GM12873 (cell line): ENCODE data around the gene SMARCA2.

Source experiments
- TF ChIP-seq, protein P1 (sequence below): IDR thresholded peaks from 2 replicates; pipeline ENCODE4 v1.5.1; 2012; ENCODE audit warnings: low read depth, mild to moderate bottlenecking, moderate library complexity, low read length, control low read depth; ENCODE audit not compliant: insufficient read depth; ENCODE audit errors: missing control alignments

Gene SMARCA2

DNA sequence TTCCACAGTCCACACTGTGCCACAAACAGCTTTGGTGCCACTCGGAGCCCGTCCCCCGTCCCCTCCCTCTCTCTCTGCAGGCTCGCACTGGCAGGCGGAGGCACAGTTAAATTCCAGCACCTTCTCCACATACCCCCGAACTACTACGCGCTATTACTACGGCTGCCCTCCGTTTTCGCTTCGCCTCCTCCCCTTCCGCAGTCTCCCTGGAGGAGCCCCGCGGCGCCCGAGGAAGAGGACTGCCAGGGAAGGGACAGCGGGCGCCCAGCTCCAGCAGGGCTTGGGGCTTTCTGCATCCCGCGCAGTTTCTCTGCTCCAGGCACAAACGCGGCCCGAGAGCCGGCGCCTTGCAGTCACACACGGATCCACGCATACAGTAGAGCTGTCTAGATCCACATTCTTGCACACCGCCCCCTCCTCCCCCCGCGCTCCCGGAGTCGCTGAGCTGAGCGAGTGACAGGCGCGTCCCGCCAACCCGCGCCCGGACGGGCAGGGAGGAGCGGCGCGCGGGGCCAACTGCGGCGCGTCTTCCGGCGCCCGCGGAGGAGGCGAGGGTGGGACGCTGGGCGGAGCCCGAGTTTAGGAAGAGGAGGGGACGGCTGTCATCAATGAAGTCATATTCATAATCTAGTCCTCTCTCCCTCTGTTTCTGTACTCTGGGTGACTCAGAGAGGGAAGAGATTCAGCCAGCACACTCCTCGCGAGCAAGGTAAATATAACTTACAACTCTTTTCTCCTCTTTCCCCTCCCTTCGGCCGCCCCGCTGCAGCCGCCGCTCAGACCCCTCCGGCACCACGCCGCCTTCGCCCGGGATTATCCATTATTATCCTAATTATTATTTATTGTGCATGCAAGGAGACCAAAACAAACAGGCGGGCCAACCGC is at the start of gene SMARCA2:
SMARCA2 (plus strand) TSS at position 652 of the 885 bp plus-strand sequence. CDS start 13,676 bp downstream, outside the sequence.
- TF ChIP-seq, protein P1, sequence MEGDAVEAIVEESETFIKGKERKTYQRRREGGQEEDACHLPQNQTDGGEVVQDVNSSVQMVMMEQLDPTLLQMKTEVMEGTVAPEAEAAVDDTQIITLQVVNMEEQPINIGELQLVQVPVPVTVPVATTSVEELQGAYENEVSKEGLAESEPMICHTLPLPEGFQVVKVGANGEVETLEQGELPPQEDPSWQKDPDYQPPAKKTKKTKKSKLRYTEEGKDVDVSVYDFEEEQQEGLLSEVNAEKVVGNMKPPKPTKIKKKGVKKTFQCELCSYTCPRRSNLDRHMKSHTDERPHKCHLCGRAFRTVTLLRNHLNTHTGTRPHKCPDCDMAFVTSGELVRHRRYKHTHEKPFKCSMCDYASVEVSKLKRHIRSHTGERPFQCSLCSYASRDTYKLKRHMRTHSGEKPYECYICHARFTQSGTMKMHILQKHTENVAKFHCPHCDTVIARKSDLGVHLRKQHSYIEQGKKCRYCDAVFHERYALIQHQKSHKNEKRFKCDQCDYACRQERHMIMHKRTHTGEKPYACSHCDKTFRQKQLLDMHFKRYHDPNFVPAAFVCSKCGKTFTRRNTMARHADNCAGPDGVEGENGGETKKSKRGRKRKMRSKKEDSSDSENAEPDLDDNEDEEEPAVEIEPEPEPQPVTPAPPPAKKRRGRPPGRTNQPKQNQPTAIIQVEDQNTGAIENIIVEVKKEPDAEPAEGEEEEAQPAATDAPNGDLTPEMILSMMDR, result no peak

DNA sequence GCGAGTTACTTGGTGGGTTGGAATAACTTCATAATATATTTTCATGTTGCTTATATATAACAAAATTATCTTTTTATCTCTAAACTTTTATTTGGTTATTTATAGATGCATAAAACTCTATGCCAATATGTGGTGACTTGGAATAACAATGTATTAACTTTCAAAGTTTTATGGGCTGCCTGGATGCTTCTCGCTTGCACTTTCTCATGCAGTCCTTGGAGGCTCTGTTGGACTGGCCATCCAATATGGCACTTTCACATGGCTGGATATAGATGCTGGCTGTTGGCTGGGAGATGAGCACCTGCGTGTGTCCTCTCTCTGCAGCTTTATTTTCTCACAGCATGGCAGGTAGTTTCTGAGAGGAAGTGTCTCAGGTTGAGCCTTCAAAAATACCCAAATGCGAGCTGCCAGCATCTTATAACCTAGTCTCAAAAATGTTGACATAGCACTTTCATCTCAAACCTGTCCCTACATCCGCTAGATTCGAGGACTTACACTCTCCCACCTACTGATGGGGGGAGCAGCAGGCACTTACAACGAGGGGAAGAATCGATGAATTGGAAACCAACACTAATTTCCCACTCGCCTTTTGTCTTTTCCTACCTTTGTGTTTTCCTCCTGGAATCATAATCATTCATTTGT is 48.3 kb upstream of the SMARCA2 start:
- TF ChIP-seq, protein P1, result no peak

DNA sequence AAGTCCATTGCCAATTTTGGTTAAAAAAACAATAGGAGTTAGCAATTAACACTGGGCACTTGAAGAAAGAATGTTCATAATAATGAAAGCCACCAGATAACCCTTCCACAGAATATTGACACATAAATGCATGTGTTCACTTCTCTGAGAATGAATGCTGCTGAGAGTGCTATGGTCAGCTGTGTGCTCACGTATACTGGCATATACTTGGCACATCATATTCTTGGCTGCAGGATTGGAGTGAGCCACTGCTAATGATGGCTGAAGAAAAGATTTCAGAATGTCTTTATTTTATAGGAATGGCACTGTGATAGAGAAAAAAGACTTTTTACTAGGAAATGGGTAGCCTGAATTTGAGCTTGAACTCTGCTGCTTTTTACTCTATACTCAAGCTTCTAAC is 46.0 kb upstream of the SMARCA2 start:
- TF ChIP-seq, protein P1, result no peak

DNA sequence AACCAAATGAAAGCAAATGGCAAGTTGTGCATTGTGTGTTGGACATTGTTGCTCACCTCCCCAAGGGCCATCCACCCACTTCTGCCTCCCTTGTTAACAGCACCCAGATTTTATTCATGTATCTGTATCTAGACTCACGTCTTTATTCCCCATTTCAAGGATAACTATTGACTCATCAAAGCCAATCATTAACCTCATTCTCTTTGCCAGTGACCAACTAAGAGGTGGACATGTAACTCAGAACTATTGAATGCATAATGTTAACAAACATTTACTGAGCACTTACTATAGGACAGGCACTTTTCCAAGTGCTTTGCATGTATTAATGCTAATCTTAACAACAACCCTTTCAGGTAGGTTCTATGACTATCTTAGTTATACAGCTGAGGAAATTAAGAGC is 45.2 kb upstream of the SMARCA2 start:
- TF ChIP-seq, protein P1, result no peak

DNA sequence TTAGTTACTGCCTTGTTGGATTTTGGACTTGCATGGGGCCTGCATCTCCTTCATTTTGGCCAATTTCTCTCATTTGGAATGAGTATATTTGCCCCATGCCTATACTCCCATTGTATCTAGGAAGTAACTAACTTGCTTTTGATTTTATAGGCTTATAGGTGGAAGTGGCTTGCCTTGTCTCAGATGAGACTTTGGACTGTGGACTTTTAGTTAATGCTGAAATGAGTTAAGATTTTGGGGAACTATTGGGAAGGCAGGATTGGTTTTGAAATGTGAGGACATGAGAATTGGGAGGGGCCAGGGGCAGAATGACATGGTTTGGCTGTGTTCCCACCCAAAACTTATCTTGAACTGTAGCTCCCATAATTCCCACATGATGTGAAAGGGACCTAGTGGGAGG is 42.5 kb upstream of the SMARCA2 start:
- TF ChIP-seq, protein P1, result no peak

DNA sequence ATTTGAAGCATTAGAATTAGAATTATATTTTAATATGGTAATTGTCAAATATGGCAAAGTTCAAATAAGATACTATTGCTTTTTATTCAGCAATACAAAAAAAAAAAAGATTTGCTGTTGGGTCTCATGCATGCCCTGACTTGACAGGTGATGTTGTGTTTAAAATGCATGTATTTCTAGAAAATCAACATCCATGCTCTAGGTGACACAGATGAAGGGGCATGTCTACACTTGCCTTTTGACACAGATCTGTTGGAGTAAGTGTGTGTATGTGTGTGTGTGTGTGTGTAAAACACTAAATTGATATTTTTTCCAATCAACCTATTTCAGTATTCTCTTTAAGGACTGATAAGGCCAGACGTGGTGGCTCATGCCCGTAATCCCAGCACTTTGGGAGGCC is 38.1 kb upstream of the SMARCA2 start:
- TF ChIP-seq, protein P1, result no peak

DNA sequence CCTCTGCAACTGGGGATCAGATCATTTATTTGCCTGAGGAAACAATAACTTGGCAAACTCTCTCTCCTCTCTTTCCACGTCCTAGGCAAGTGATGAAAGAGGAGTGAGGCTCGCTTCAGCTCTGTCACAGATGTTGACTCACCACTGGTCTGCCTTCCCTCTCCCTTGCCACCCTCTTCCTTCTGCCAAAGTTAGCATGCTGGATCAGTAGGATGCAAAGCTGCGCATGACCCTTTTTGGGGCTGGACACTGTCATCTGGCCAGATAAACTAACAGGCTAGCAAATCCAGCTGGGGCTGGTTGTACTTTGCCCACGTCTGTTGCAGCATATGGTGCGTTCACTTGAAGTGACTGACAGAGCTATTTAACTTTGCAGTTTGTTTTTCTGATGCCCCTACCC is 36.2 kb upstream of the SMARCA2 start:
- TF ChIP-seq, protein P1, result no peak
